Measurements from ENCODE around the gene NEK10.
A peak's percentile ranks its signal among the peaks of the same experiment; 100 is the strongest.
"Not testable (repeated sequence)": the region's sequence is repeated elsewhere in the genome, so short reads cannot be mapped to it uniquely, and the experiment has no call there.

Gene NEK10, protein sequence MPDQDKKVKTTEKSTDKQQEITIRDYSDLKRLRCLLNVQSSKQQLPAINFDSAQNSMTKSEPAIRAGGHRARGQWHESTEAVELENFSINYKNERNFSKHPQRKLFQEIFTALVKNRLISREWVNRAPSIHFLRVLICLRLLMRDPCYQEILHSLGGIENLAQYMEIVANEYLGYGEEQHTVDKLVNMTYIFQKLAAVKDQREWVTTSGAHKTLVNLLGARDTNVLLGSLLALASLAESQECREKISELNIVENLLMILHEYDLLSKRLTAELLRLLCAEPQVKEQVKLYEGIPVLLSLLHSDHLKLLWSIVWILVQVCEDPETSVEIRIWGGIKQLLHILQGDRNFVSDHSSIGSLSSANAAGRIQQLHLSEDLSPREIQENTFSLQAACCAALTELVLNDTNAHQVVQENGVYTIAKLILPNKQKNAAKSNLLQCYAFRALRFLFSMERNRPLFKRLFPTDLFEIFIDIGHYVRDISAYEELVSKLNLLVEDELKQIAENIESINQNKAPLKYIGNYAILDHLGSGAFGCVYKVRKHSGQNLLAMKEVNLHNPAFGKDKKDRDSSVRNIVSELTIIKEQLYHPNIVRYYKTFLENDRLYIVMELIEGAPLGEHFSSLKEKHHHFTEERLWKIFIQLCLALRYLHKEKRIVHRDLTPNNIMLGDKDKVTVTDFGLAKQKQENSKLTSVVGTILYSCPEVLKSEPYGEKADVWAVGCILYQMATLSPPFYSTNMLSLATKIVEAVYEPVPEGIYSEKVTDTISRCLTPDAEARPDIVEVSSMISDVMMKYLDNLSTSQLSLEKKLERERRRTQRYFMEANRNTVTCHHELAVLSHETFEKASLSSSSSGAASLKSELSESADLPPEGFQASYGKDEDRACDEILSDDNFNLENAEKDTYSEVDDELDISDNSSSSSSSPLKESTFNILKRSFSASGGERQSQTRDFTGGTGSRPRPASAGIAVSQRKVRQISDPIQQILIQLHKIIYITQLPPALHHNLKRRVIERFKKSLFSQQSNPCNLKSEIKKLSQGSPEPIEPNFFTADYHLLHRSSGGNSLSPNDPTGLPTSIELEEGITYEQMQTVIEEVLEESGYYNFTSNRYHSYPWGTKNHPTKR

DNA sequence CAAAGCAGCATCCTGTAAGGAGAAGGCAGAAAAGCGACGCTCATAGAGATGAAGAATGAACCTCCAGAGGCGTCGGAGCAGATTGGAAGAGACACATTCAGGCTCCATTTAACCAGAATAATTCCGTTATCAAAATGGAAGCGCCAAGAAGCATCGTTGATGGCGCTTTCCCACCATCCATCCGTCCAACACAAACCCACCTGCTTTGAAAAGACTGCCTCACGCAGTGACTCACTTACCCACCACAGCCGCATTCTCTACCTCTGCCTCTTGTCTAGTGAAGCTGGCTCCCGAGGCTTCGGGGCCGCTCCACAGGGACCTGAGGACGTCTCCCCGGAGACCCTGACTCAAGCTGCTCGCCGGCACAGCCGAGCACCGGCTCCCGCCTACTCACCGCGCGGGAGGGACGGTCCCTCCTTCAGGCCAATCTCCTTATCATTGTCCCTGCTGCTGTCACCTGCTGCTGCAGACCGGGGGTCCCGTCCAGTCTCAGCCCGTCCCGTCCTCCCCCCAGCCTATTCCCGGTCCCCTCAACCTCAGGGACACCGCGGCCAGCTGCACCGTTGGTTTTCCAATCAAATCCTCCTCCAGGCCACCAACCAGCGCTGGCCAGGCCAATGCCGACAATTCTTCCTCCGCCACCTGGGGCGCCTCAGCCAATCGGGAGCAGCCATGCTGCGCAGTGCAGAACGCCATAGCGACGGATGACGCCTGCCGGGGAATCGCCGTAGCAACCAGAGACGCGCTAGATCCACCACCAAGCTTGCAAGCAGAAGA is at the start of gene NEK10:
NEK10 (minus strand) TSS at position 553 of the 777 bp plus-strand sequence. CDS start 16,501 bp downstream, outside the sequence.
- peak; percentile 96 for FAIRE-seq
- DNase-seq (ENCODE audit: insufficient read length, low spot score): peak; percentile 96

DNA sequence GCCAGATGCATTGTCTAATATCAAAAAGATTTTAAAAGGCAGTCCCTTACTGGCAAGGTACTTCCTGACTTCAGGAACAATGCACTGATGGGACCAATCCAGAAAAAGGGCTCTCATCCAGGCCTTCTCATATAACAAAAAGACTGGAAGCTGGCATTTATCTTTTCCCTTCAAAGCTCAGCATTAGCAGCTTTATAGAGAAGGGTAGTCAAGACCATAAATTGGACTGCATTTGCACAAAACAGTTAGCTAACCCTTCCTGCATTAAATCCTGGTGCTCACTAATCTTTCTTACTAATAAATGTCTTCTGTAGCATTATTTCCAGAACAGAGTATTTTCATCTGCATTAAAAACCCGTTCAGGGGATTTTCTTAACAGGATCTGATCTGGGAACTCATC is 46.0 kb upstream of the NEK10 start:
- DNase-seq (ENCODE audit: insufficient read length, low spot score) (no peak), FAIRE-seq (no peak)

DNA sequence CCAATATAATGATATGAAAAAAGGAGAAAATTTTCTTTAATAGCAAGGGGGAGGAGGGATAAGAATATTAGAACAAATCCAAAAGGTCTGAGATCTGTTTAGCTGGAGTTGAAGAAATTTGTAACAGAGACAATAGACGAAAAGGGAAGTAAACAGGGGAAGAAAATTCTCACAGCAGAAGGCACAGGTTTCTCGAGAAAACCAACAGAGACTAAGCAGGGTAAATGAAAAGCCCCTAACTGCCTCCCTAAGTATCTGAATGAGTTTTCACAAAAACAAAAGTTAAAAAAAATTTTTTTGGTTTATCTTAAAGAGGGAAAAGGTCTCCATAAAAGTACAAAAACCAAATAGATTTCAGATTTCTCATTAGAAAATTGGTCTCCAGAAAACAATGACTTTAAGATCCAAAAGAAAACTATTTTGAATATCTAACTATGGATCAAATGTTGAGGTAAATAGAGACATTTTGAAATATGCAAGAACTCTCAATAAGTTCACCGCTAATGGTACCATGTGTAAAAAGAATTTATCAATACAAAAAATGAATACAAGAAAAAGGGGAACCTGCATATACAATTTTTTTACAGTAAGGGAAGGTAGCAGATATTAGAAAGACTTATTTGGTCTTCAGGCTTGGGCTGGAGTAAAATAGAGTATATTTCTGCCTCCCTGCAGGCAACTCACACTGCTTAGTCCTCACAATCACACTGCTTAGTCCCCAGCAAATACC is 23.9 kb upstream of the NEK10 start:
- FAIRE-seq (no peak), DNase-seq (ENCODE audit: insufficient read length, low spot score) (no peak)

DNA sequence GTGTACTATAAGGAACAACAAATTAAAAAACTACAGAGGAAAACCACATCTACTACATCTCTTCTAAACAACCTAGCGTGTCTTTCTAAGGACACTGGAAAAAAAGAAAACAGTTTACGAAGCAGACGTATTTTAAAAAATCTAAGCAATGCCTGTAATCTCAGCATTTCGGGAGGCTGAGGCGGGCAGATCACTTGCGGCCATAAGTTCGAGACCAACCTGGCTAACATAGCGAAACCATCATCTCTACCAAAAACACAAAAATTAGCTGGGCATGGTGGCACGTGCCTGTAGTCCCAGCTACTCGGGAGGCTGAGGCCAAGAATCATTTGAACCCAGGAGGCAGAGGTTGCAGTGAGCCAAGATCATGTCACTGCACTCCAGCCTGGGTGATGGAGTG is 23.2 kb upstream of the NEK10 start:
- not testable (repeated sequence) for FAIRE-seq; DNase-seq (ENCODE audit: insufficient read length, low spot score)

DNA sequence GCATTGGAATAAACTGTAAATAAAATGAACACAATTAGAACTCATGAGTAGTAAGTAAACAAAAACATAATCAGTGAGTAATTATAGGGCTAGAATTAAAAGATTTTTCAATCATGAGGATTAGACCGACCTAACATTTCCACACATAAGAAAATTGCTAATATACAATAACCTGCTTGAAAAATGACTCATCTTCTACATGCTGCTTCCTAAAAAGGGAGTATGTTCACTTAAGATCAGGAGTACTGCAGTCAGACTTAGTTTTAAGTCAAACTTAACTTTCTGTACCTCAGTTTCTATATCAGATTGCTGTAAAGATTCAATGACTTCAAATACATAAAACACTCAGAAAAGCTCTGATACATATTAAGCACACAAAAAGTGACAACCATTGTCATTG is 22.6 kb upstream of the NEK10 start:
- DNase-seq (ENCODE audit: insufficient read length, low spot score) (no peak), FAIRE-seq (no peak)

DNA sequence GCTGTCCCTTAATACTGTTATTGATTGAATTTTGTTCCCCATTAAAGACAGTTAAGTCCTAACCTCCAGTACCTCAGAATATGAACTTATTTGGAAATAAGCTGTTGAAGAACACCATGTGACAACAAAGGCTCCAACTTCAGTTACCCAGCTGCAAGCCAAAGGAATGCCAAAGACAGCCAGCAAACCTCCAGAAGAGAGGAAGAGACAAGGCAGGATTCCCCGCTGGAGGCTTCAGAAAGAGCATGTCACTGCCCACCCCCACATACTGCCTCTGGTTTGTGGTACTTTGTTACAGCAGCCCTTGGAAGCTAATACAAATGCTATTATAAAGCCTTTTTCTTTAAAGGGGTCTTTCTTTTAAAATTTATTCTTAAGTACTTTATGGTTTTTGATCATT is 18.4 kb upstream of the NEK10 start:
- no peak for FAIRE-seq
- DNase-seq (ENCODE audit: insufficient read length, low spot score): no peak

DNA sequence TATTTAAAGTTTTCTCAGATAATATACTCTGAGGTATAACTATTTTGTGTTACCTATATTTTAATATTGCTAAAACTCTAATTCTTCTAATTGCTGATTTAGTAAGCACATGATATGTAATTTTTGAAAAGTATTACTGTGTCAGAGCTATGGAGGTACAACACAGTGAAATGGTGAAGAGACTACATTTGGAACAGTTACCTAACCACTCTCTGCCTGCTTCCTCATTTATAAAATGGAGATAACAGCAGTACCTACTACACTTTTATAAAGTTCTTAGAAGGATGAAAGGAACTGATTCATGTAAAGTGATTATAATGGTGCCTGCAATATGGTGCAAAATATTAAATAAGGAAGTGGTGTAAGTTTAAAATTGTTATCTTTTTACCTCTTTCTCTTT is 16.3 kb upstream of the NEK10 start:
- no peak for FAIRE-seq
- DNase-seq (ENCODE audit: insufficient read length, low spot score): no peak

DNA sequence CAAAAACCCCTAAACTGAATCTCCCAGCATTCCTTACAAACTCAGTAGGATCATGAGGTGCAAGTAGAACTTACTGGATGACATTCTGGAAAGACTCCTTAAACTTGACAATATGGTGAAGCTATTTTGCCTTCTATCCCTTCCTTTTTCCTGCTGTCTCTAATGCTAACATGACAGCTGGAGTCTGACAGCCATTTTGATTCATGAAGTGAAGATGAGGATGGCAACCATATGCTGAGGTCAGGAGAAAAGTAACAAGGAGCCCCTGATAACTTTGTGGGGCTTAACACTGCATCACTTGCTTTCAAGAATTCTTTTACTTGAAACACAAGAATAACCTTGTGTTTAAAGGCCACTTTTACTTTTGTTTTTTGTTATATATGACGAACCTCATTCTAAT is 15.0 kb upstream of the NEK10 start:
- no peak for DNase-seq (ENCODE audit: insufficient read length, low spot score)
- FAIRE-seq: no peak

DNA sequence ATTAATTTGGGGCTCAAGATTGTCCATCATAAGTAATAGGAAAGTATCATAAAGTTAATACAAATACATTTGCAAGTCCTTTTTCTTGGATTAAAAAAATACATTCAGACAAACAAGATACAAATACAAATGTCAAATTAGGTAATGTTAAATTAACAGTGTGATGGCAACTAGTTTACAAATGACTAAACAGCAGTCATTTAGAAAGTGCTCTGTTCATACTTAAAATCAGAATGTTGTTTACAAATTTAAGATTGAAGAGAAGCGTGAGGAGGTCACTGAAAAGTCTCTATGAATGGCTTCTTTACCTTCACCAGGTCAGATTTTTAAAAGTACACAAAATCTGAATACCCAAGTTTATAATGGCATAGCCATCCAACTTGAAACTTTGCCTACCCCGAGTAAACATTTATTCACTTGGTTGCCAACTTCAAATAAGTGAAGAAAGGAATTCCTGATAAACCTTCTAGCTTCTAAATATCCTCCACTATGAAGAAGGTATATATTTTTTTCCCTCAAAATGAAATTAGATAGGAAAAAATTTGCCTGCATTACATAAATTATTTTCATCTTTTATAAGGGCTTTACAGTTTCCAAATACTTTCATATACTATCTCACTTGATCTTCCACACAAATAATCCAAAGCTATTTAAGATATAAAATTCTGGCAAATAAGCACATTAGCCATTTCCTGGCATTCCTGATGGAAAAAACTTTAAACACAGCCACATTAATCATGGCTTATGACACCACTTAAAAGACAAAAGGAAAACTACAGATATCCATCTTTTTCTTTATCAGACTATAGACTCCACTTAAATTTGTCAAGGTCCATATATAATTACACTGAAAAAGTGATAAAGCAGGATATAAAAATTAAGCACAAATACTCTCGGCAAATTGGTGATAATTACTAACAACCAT is 11.5 kb upstream of the NEK10 start:
- FAIRE-seq (no peak), DNase-seq (ENCODE audit: insufficient read length, low spot score) (no peak)

DNA sequence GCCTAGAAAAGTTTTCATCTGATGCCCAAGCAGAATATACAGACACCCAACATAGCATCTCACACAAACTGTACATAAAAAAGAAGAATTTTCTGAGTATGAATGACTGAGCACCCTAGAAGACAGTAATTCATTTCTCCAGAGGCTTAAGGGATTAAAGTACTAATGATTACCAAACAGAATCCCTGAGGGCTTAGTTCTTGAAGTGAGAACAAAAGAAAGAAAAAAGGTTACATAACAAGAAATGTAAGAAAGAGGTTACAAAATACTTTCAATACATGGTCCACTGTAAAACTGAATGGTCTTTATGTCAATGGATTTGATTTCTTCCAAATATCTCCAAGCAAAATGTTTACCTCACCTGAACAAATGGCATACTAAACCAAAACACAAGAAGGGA is 9.1 kb upstream of the NEK10 start:
- DNase-seq (ENCODE audit: insufficient read length, low spot score) (no peak), FAIRE-seq (no peak)

DNA sequence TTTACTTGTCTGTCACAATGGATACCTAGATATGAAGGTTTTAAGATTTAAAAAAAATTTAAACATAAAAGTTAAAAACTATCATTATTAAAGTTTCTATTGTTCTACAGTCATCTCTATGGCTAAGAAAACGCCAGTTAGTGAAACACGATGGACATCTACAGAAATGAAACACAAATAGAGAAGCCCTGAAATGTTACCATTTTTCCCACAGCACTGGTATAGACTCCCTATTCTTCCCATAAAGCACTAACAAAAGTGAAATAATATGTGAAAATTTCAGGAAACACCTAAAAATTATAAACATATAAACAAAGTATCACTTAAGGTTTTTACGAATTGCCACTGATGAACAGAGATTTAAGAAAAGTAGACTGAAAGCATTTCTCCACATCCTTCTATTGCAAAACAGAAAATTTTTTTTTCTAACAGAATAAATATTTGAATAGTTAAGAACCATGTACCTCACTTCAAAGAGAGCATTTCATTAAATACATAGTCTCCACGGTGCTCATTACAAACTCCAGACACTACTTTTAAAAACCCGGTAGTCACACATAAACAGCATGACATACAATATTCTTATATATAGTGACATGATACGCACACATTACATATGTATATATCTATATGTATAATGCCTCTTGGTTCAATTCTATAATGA is 7.1 kb upstream of the NEK10 start:
- FAIRE-seq (no peak), DNase-seq (ENCODE audit: insufficient read length, low spot score) (no peak)

DNA sequence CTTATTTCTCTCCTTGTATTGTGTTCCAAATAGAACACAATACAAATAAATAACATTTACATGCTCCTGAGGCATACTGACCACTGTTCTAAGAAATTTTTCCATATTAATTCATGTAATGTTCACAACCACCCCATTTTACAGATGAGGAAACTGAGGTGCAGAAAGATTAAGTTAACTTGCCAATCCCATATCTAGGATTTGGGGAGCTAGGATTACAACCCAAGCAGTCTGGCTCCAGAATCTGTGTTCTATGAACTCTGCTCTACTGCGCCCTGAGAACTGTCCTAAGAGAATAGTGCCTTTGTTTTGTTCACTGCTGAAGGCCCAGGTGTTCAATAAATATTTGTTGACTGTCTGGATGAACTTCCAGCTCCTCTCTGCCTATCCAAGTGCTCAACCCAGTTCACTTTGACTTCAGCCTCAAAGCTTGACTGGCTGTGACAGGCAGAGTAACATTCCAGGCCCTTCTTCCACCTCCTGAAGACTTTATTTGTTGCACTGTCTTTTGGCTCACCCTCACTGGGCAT is 3.1 kb downstream of the NEK10 start:
- DNase-seq (ENCODE audit: insufficient read length, low spot score): no peak
- FAIRE-seq: no peak

DNA sequence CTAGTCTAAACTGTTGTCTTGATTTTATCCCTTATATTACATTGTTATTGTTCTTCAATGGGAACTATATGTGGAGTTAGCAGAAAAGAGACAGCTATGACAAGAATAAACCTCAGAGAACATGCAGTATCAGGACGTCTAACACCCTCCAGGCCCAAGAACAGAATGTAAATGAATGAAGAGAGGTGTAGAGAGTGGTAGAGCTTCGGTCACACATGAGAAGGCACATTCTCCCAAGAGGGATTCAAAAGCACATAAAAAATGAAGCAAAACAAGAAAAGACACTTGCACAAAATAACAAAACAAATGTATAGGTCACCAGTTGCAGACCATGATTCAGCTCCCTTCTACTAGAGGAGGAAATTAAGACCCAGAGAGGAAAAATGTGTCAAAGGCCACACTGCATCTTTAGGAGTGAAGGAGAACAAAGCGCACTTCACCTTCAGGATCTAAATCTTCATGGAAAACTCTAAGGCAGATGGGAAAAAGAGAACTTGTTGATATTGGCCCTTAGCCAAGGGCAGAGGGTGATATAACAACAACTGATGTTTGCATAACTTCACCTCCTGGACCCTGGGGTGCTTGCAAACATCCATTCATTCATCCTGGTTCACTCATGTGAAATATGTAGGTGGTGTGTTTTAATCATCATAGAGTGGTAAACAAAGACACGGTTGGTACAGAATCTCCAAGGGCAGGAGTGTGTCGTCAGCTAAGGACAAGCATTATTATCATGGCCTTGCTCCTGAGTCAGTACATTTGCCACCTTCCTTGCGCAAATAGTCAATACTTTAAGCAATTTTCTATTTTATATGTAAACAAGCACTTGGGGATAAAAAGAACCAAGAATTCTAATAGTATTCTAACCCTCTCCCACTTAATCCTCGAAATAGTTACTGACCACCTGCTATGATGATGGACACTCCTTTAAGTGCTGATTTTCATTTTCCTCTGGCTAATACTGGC is 8.8 kb downstream of the NEK10 start:
- DNase-seq (ENCODE audit: insufficient read length, low spot score) (no peak), FAIRE-seq (peak; percentile 54)

DNA sequence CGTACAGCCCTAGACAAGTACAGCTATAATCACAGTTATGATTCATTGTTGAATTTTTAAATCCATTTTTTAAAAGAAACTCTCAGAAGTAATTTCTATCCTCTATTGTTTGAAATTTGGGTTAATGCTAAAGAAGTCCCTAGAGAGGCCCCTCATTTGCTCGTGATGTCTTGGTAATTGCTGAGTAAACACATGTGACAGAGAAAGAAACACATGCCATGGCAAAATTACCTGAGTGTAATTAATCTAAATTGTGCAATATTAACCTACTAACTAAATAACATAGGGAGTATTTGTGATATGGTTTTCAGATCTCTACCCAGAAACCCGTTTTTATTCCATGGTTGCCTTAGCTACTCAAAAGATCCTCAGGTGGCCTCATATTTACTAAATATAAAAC is 10.8 kb downstream of the NEK10 start:
- no peak for DNase-seq (ENCODE audit: insufficient read length, low spot score)
- FAIRE-seq: no peak

DNA sequence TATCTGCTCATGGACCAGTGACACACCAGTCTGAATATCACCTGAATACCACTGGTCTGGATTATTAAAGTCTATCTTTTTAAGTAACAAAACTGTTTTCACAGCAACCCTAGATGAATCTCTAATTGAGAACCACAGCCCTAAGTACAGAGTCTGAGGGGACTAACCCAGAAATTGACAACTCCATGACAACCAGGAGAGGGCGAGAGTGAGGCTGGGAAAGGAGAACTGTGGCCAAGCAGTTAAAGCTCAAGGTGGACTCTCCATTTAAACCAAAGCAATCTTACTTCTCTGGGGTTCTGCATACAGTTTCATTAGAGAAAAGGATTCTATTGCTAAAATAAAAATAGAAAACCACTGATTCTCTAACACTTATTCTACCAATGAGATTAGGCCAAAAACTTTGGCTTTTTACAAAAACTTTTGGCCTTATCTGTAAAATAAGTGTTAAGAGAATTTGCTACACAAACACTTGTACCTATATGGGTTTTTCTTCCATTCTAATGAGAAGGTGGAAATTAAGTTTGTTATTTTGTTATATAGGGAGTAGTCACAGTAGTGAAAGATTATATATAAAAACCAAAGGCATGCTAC is 11.4 kb downstream of the NEK10 start:
- FAIRE-seq (peak; percentile 36), DNase-seq (ENCODE audit: insufficient read length, low spot score) (peak; percentile 51)

DNA sequence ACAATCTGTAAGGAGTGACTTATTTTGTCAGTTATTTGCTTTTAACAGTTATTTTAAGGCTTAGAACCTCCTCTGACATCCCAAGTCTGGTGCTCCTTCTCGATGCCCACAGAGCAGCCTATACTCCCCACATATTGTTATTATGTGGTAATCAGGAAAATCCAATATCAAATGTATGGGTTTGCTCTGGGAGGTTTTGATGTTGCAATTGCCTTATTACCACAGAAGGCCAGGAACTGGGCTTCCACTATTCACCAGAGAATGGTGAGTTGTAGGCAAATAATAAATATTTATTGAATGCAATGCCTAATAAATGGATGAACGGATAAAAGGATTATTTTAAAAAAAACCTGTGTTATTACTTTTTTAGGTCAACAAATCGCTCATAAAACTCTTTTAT is 12.2 kb downstream of the NEK10 start:
- no peak for FAIRE-seq

More for the DNA sequence above, 12.2 kb downstream of the NEK10 start:
- DNase-seq (ENCODE audit: insufficient read length, low spot score): no peak

All from HTR-8/SVneo (cell line).